HUES48 (cell line): ENCODE measurements around the gene SMAD2.

Experiments used
- H3K27ac ChIP-seq: one replicate; pipeline ENCODE4 v1.7.0; 2013; ENCODE audit warnings: low read depth, low read length, inconsistent platforms
- H3K27me3 ChIP-seq: 2 replicates; pipeline ENCODE4 v1.6.1; 2013; ENCODE audit warnings: mild to moderate bottlenecking, low read length; ENCODE audit not compliant: control insufficient read depth, insufficient read depth
- H3K36me3 ChIP-seq: 2 replicates; pipeline ENCODE4 v1.6.1; 2013; ENCODE audit warnings: low read length; ENCODE audit not compliant: control insufficient read depth, insufficient read depth
- H3K4me1 ChIP-seq: 2 replicates; pipeline ENCODE4 v1.6.1; 2013; ENCODE audit warnings: mild to moderate bottlenecking, low read length; ENCODE audit not compliant: control insufficient read depth, insufficient read depth
- H3K4me3 ChIP-seq: 2 replicates; pipeline ENCODE4 v1.5.1; 2013; ENCODE audit warnings: mild to moderate bottlenecking, low read depth, low read length
- H3K9ac ChIP-seq: 2 replicates; pipeline ENCODE4 v1.6.1; 2013; ENCODE audit warnings: mild to moderate bottlenecking, low read depth, low read length, moderate library complexity
- H3K9me3 ChIP-seq: 2 replicates; pipeline ENCODE4 v1.6.1; 2013; ENCODE audit warnings: low read length; ENCODE audit not compliant: control insufficient read depth, insufficient read depth

The SMAD2 gene

GRCh38 chr18:47912343-47912742 lies 18.1 kb downstream of the SMAD2 start:
- Histone ChIP-seq H3K4me3 (no peak overlapping the region), H3K9ac (no peak overlapping the region), H3K27ac (no peak overlapping the region), H3K36me3 (peaks cover 11% of the 10 kb centered on the region), H3K4me1 (peaks cover 55% of the 10 kb centered on the region), H3K9me3 (no peaks in the 10 kb centered on the region), H3K27me3 (no peaks in the 10 kb centered on the region)

- Histone ChIP-seq H3K27me3 (no peaks in the 10 kb centered on the region), H3K9me3 (peaks cover 1% of the 10 kb centered on the region; the same call in 1 of the 2 replicates), H3K4me3 (no peak overlapping the region), H3K9ac (no peak overlapping the region), H3K4me1 (peaks cover 51% of the 10 kb centered on the region), H3K27ac (no peak overlapping the region), H3K36me3 (peaks cover 16% of the 10 kb centered on the region)
Observed at GRCh38 chr18:47911877-47912276, 18.6 kb downstream of the SMAD2 start.

GRCh38 chr18:47909484-47909883 lies 21.0 kb downstream of the SMAD2 start:
- Histone ChIP-seq H3K36me3 (peaks cover 21% of the 10 kb centered on the region), H3K27ac (no peak overlapping the region), H3K27me3 (no peaks in the 10 kb centered on the region), H3K9me3 (peaks cover 8% of the 10 kb centered on the region; the same call in 1 of the 2 replicates), H3K4me3 (no peak overlapping the region), H3K9ac (no peak overlapping the region), H3K4me1 (peaks cover 33% of the 10 kb centered on the region)

GRCh38 chr18:47908592-47908991 lies 21.9 kb downstream of the SMAD2 start:
- H3K27ac ChIP-seq = no peak overlapping the region
- no peak overlapping the region for H3K4me3 ChIP-seq
- no peak overlapping the region for H3K9ac ChIP-seq
- peaks cover 33% of the 10 kb centered on the region for H3K4me1 ChIP-seq
- peaks cover 21% of the 10 kb centered on the region for H3K36me3 ChIP-seq
- peaks cover 8% of the 10 kb centered on the region; the same call in 1 of the 2 replicates for H3K9me3 ChIP-seq
- no peaks in the 10 kb centered on the region for H3K27me3 ChIP-seq

- H3K27ac ChIP-seq = no peak overlapping the region
- H3K4me1 ChIP-seq = peaks cover 37% of the 10 kb centered on the region
- no peak overlapping the region for H3K4me3 ChIP-seq
- no peaks in the 10 kb centered on the region for H3K27me3 ChIP-seq
- peaks cover 8% of the 10 kb centered on the region; the same call in 1 of the 2 replicates for H3K9me3 ChIP-seq
- H3K36me3 ChIP-seq = peaks cover 18% of the 10 kb centered on the region
- H3K9ac ChIP-seq = no peak overlapping the region
Observed at GRCh38 chr18:47906408-47906807, 24.1 kb downstream of the SMAD2 start.

- H3K27ac ChIP-seq = peak overlapping the region; percentile 2
- H3K9ac ChIP-seq = no peak overlapping the region
- H3K9me3 ChIP-seq = peaks cover 8% of the 10 kb centered on the region; the same call in 1 of the 2 replicates
- H3K4me3 ChIP-seq = no peak overlapping the region
- H3K27me3 ChIP-seq = no peaks in the 10 kb centered on the region
- H3K36me3 ChIP-seq = peaks cover 11% of the 10 kb centered on the region; the same call in 1 of the 2 replicates
- peaks cover 63% of the 10 kb centered on the region for H3K4me1 ChIP-seq
Observed at GRCh38 chr18:47903809-47904208, 26.6 kb downstream of the SMAD2 start.

GRCh38 chr18:47901624-47902362 lies 28.7 kb downstream of the SMAD2 start:
- Histone ChIP-seq H3K27ac (peak overlapping the region; percentile 71), H3K4me3 (no peak overlapping the region), H3K4me1 (peaks cover 83% of the 10 kb centered on the region), H3K36me3 (peaks cover 4% of the 10 kb centered on the region; the same call in 1 of the 2 replicates), H3K9me3 (peaks cover 6% of the 10 kb centered on the region; the same call in 1 of the 2 replicates), H3K9ac (no peak overlapping the region), H3K27me3 (no peaks in the 10 kb centered on the region)

GRCh38 chr18:47899107-47899840 lies 31.2 kb downstream of the SMAD2 start:
- Histone ChIP-seq H3K27me3 (no peaks in the 10 kb centered on the region), H3K27ac (peak overlapping the region; percentile 75), H3K4me3 (0 out of 2 replicates have a peak overlapping the region, but pooled peaks have one; percentile 15), H3K9ac (no peak overlapping the region; the same call in 1 of the 2 replicates), H3K9me3 (no peaks in the 10 kb centered on the region), H3K4me1 (peaks cover 90% of the 10 kb centered on the region), H3K36me3 (peaks cover 22% of the 10 kb centered on the region)

GRCh38 chr18:47898696-47899095 lies 31.8 kb downstream of the SMAD2 start:
- peak overlapping the region; percentile 75 for H3K27ac ChIP-seq

GRCh38 chr18:47898055-47898454 lies 32.4 kb downstream of the SMAD2 start:
- H3K4me3 ChIP-seq = no peak overlapping the region
- H3K9ac ChIP-seq = no peak overlapping the region
- no peak overlapping the region for H3K27ac ChIP-seq
- H3K9me3 ChIP-seq = no peaks in the 10 kb centered on the region
- peaks cover 81% of the 10 kb centered on the region for H3K4me1 ChIP-seq
- H3K36me3 ChIP-seq = peaks cover 22% of the 10 kb centered on the region
- no peaks in the 10 kb centered on the region for H3K27me3 ChIP-seq

More at GRCh38 chr18:47898696-47899095, 31.8 kb downstream of the SMAD2 start:
- no peaks in the 10 kb centered on the region for H3K9me3 ChIP-seq
- peaks cover 22% of the 10 kb centered on the region for H3K36me3 ChIP-seq
- H3K4me1 ChIP-seq = peaks cover 84% of the 10 kb centered on the region
- H3K27me3 ChIP-seq = no peaks in the 10 kb centered on the region
- H3K4me3 ChIP-seq = peak overlapping the region; percentile 15; the same call in 1 of the 2 replicates
- H3K9ac ChIP-seq = no peak overlapping the region
